Spleen (tissue), 11 donors: ENCODE data around the gene MTG2. TPM values are rescaled to one million over a fixed set of nuclear protein-coding genes. Genes with fewer than 3 reads are reported as not detected.

ENCODE experiments used
- DNase-seq: peaks from one replicate; pipeline ENCODE4 v3.0.0-alpha.2; 2020
- H3K27ac ChIP-seq, 8 donors: fragments of 200-600 bp; sonication (generic) in 7 of 8; 1 replicate in 4 of 8; 2 replicates in 4 of 8; pipeline versions ENCODE4 v1.5.0 to v1.8.0; 2016 to 2021; ENCODE audit warnings: inconsistent platforms in 4 of 8, mild to moderate bottlenecking in 4 of 8, moderate library complexity in 1 of 8
- H3K27me3 ChIP-seq, 7 donors: fragments of 200-600 bp; sonication (generic) in 6 of 7; replicated peaks in 1 of 7; 1 replicate in 4 of 7; 2 replicates in 3 of 7; pipeline versions ENCODE4 v1.5.0 to v1.8.0; 2016 to 2021; ENCODE audit warnings: inconsistent platforms in 3 of 7, mild to moderate bottlenecking in 1 of 7
- H3K36me3 ChIP-seq, 6 donors: fragments of 200-600 bp; sonication (generic) in 5 of 6; 1 replicate in 4 of 6; 2 replicates in 2 of 6; pipeline versions ENCODE4 v1.5.0 to v1.8.0; 2016 to 2021; ENCODE audit warnings: inconsistent platforms in 2 of 6
- H3K4me1 ChIP-seq, 6 donors: fragments of 200-600 bp; sonication (generic) in 5 of 6; 1 replicate in 3 of 6; 2 replicates in 3 of 6; pipeline versions ENCODE4 v1.5.0 to v1.8.0; 2016 to 2021; ENCODE audit warnings: inconsistent platforms in 3 of 6
- H3K4me3 ChIP-seq, 8 donors: fragments of 200-600 bp; sonication (generic) in 7 of 8; 1 replicate in 4 of 8; 2 replicates in 4 of 8; pipeline versions ENCODE4 v1.5.0 to v1.8.0; 2016 to 2021; ENCODE audit warnings: inconsistent platforms in 4 of 8, mild to moderate bottlenecking in 4 of 8, moderate library complexity in 2 of 8
- H3K9me3 ChIP-seq, 8 donors: fragments of 200-600 bp; sonication (generic) in 7 of 8; 1 replicate in 4 of 8; 2 replicates in 4 of 8; pipeline versions ENCODE4 v1.5.0 to v1.8.0; 2016 to 2021; ENCODE audit warnings: inconsistent platforms in 4 of 8
- CTCF ChIP-seq, 11 experiments: fragments of 200-600 bp in 7 of 11; fragments of 450-650 bp in 4 of 11; sonication (generic) in 4 of 11; IDR thresholded peaks in 8 of 11; conservative IDR thresholded peaks in 3 of 11; 1 replicate in 7 of 11; 2 replicates in 4 of 11; pipeline versions ENCODE4 v1.4.0 to v1.8.0; 2016 to 2021; ENCODE audit warnings: antibody characterized with exemption in 11 of 11, inconsistent platforms in 4 of 11, mild to moderate bottlenecking in 1 of 11
- POLR2A ChIP-seq, 3 donors: fragments of 450-650 bp; IDR thresholded peaks; one replicate each; pipeline ENCODE4 v1.5.1; 2017; ENCODE audit warnings: antibody characterized with exemption in 3 of 3, mild to moderate bottlenecking in 1 of 3
- POLR2AphosphoS5 ChIP-seq, 3 donors: sonication (generic); formaldehyde crosslinking; IDR thresholded peaks; one replicate each; pipeline ENCODE4 v1.5.1; 2017; ENCODE audit warnings: antibody characterized with exemption in 3 of 3
- WGBS, 5 donors: extraction: QIAGEN DNeasy Blood & Tissue Kit in 3 of 5; methylation state at CpG; one replicate each; pipeline versions ENCODE4 v1.1.5 to v1.1.7; 2013 to 2018; 5-methylcytosine and 5-hydroxymethylcytosine counted together
- intact Hi-C: fragments of 100-400 bp; cut with DNase I; formaldehyde crosslinking; loops from one replicate; pipeline ENCODE4 v1.15.0; 2023; ENCODE audit warnings: low total_unique reads
- polyA plus RNA-seq, 3 donors: library from polyadenylated mRNA; stranded (reverse); fragments of 200-250 nt; gene quantifications; one replicate each; pipeline ENCODE4 v1.2.1, GENCODE V29; 2013
- total RNA-seq, 7 donors: library from RNA; depleted of rRNA in 3 of 7; stranded (reverse); fragments of >200 nt in 3 of 7; fragmentation: NEBNext Ultra II Directional in 4 of 7; extraction: Animal tissue kit (Norgen Biotek cat#: 25700) in 4 of 7; gene quantifications; one replicate each; pipeline versions ENCODE4 v1.1.0 to v1.2.1, GENCODE V29; 2016 to 2021
- donor health status: healthy with polysubstance abuse.
- donor health status: DM: no; HTN: no; CAD: no; lungs with moderate emphysema.
- donor health status: DM: no; HTN: no; CAD: no.
- donor health status: Bipolar disorder and iron deficiency.
- donor health status: healthy.
- donor health status: DM: no; HTN: no; CAD: no.
- donor health status: DM: yes; HTN: yes; CAD: no.

Gene MTG2
- total and polyA plus RNA-seq, 10 donors, result 22.6 to 41.3 (median 37.6) TPM

- intact Hi-C loops, result no loop called here
- Histone ChIP-seq H3K9me3 (peaks cover 0 to 12% (median 3%) of the 10 kb centered on the region in 8 donors), H3K36me3 (peaks cover 0 to 47% (median 0%) of the 10 kb centered on the region in 6 donors), H3K27ac (no peak overlapping the region), H3K4me3 (no peak overlapping the region), H3K4me1 (peaks cover 12 to 63% (median 41%) of the 10 kb centered on the region in 6 donors), H3K27me3 (no peaks in the 10 kb centered on the region)
- TF ChIP-seq CTCF (IDR thresholded peaks at IDR 0.05 in 8 of 11, conservative IDR thresholded peaks at IDR 0.05 in 3 of 11), result no peak
- TF ChIP-seq POLR2AphosphoS5 (IDR thresholded peaks at IDR 0.05), result no peak
- no peak for TF ChIP-seq POLR2A (IDR thresholded peaks at IDR 0.05)
- WGBS, 5 donors, result 82 to 86% (median 82%) methylated on average over 19 to 23 of the region's 23 CpGs
- no peak for DNase-seq
Measured at GRCh38 chr20:62151835-62152364, 30.9 kb upstream of the MTG2 start.

GRCh38 chr20:62155428-62156253 is 27.2 kb upstream of the MTG2 start:
- peaks cover 0 to 64% (median 3%) of the 10 kb centered on the region in 6 donors for H3K36me3 ChIP-seq

GRCh38 chr20:62156254-62156556 is 26.6 kb upstream of the MTG2 start:
- 65 to 95% (median 89%) methylated on average over 3 of the region's 3 CpGs for WGBS, 5 donors
- intact Hi-C loops, result no loop called here
- TF ChIP-seq POLR2A (IDR thresholded peaks at IDR 0.05) (no peak), POLR2AphosphoS5 (IDR thresholded peaks at IDR 0.05) (no peak), CTCF (IDR thresholded peaks at IDR 0.05 in 8 of 11, conservative IDR thresholded peaks at IDR 0.05 in 3 of 11) (no peak)
- no peaks in the 10 kb centered on the region for H3K27me3 ChIP-seq
- no peak for DNase-seq
- H3K4me3 ChIP-seq, result no peak overlapping the region
- peaks cover 0 to 12% (median 3%) of the 10 kb centered on the region in 8 donors for H3K9me3 ChIP-seq
- peaks cover 0 to 70% (median 9%) of the 10 kb centered on the region in 6 donors for H3K36me3 ChIP-seq
- H3K4me1 ChIP-seq, result peaks cover 6 to 32% (median 16%) of the 10 kb centered on the region in 6 donors
- H3K27ac ChIP-seq, result no peak overlapping the region

More at GRCh38 chr20:62155428-62156253, 27.2 kb upstream of the MTG2 start:
- Histone ChIP-seq H3K4me1 (peaks cover 6 to 37% (median 21%) of the 10 kb centered on the region in 6 donors), H3K27me3 (no peaks in the 10 kb centered on the region), H3K4me3 (no peak overlapping the region), H3K27ac (no peak overlapping the region), H3K9me3 (peaks cover 0 to 12% (median 3%) of the 10 kb centered on the region in 8 donors)
- intact Hi-C loops, result no loop called here
- 89 to 92% (median 90%) methylated on average over 29 of the region's 29 CpGs for WGBS, 5 donors
- DNase-seq, result no peak
- TF ChIP-seq CTCF (IDR thresholded peaks at IDR 0.05 in 8 of 11, conservative IDR thresholded peaks at IDR 0.05 in 3 of 11), result no peak
- TF ChIP-seq POLR2A (IDR thresholded peaks at IDR 0.05), result no peak
- no peak for TF ChIP-seq POLR2AphosphoS5 (IDR thresholded peaks at IDR 0.05)
